HepG2 (cell line): Measurements from ENCODE around the gene FBRSL1.
A peak's percentile ranks its signal among the peaks of the same experiment; 100 is the strongest.

Experiments
- CREM ChIP-seq, 2 experiments: sonication (generic) in 1 of 2; formaldehyde crosslinking in 1 of 2; IDR thresholded peaks; 2 replicates each; pipeline versions ENCODE4 v1.4.0 to v1.6.1; 2016 to 2020; ENCODE audit warnings: antibody characterized with exemption in 1 of 2, mild to moderate bottlenecking in 1 of 2, missing genetic modification reagents in 1 of 2
- CTCF ChIP-seq: sonication (generic); formaldehyde crosslinking; IDR thresholded peaks from 2 replicates; pipeline ENCODE4 v1.5.0; 2020; ENCODE audit warnings: mild to moderate bottlenecking, missing genetic modification reagents, moderate library complexity
- MXI1 ChIP-seq: IDR thresholded peaks from 3 replicates; pipeline ENCODE4 v1.6.1; 2012; ENCODE audit warnings: low read depth, low read length, inconsistent platforms, borderline replicate concordance
- PHF21A ChIP-seq: sonication (generic); formaldehyde crosslinking; IDR thresholded peaks from 2 replicates; pipeline ENCODE4 v1.5.0; 2020; ENCODE audit warnings: mild to moderate bottlenecking, missing genetic modification reagents
- POLR2A ChIP-seq, 2 experiments: IDR thresholded peaks; 2 replicates each; pipeline ENCODE4 v1.6.1; 2011; ENCODE audit warnings: low read depth in 2 of 2, low read length in 2 of 2, mild to moderate bottlenecking in 1 of 2, moderate library complexity in 1 of 2; ENCODE audit not compliant: insufficient read depth in 1 of 2
- SIN3A ChIP-seq: IDR thresholded peaks from 2 replicates; pipeline ENCODE4 v1.6.1; 2011; ENCODE audit warnings: low read depth, mild to moderate bottlenecking, control low read depth, low read length, borderline replicate concordance
- TCF12 ChIP-seq, 2 experiments: fragments of 450-650 bp in 1 of 2; sonication (generic) in 1 of 2; formaldehyde crosslinking in 1 of 2; IDR thresholded peaks; 2 replicates each; pipeline versions ENCODE4 v1.6.1 to v1.8.0; 2017 to 2022; ENCODE audit warnings: antibody characterized with exemption in 1 of 2, mild to moderate bottlenecking in 1 of 2, missing genetic modification reagents in 1 of 2, moderate library complexity in 1 of 2
- ZNF414 ChIP-seq: sonication (generic); formaldehyde crosslinking; IDR thresholded peaks from 2 replicates; pipeline ENCODE4 v1.5.0; 2020; ENCODE audit warnings: missing genetic modification reagents
- ZNF782 ChIP-seq: sonication (generic); formaldehyde crosslinking; IDR thresholded peaks from 2 replicates; pipeline ENCODE4 v1.4.0; 2020; ENCODE audit warnings: missing genetic modification reagents, mild to moderate bottlenecking, borderline replicate concordance
- ZNF800 ChIP-seq: sonication (generic); formaldehyde crosslinking; IDR thresholded peaks from 2 replicates; pipeline ENCODE4 v1.4.0; 2020; ENCODE audit warnings: missing genetic modification reagents
- TF ChIP-seq, protein P1 (sequence below): sonication (generic); formaldehyde crosslinking; IDR thresholded peaks from 2 replicates; pipeline ENCODE4 v1.4.0; 2020; ENCODE audit warnings: missing genetic modification reagents
- TF ChIP-seq, protein P2 (sequence below): IDR thresholded peaks from 2 replicates; pipeline ENCODE4 v1.6.1; 2012; ENCODE audit warnings: inconsistent platforms

DNA sequence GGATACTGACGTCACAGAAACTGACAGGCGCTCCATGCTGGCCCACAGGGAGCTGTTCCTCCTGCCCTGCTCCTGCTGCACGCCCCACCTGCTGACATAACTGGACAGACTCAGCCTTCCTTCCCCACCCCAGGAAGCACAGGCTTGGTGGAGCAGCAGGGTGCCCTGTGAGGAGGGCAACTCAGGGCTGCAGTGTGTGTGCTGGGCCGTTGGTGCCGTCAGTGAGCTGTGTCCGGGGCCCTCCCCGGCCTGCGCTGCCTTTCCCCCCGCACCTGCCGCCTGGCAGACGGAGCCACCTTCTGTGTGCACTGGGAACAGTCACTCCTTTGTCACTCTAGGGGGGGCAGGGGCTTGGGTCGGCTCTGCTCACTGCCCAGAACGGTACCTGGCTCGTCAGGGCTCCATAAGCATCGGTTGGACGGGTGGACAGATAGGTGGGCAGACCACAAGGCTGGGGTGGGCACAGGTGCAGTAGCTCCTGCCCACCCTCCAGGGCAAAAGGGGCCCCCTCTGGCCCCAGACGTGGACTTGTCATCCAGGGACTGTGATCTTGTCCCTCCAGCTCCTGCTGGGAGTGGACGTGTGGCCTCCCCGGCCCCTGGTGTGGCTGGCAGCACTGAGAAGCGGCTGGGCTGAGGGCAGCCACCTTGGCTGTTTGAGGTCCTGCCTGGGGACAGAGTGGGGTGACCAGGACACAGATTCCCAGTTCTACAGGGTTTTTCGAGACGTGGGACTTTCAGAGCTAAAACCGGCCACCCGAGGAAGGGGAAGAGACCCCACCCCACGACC, 32.8 kb downstream of the FBRSL1 start:
- TF ChIP-seq MXI1 (no peak), CREM (IDR thresholded peaks at IDR 0.05) (no peak), CREM (CRISPR knock-in tag; IDR thresholded peaks at IDR 0.05) (no peak), ZNF800 (no peak), ZNF414 (no peak), CTCF (CRISPR knock-in tag) (peak; percentile 23; the same call in 1 of the 2 replicates), POLR2A (IDR thresholded peaks at IDR 0.05; ENCODE audit: insufficient read depth in 1 of 2, low read depth in 2 of 2, low read length in 2 of 2) (no peak), ZNF782 (CRISPR knock-in tag) (no peak), TCF12 (IDR thresholded peaks at IDR 0.05) (no peak), TCF12 (CRISPR knock-in tag; IDR thresholded peaks at IDR 0.05) (no peak), SIN3A (no peak), PHF21A (no peak)
- TF ChIP-seq, protein P1, sequence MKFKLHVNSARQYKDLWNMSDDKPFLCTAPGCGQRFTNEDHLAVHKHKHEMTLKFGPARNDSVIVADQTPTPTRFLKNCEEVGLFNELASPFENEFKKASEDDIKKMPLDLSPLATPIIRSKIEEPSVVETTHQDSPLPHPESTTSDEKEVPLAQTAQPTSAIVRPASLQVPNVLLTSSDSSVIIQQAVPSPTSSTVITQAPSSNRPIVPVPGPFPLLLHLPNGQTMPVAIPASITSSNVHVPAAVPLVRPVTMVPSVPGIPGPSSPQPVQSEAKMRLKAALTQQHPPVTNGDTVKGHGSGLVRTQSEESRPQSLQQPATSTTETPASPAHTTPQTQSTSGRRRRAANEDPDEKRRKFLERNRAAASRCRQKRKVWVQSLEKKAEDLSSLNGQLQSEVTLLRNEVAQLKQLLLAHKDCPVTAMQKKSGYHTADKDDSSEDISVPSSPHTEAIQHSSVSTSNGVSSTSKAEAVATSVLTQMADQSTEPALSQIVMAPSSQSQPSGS: no peak
- TF ChIP-seq, protein P2, sequence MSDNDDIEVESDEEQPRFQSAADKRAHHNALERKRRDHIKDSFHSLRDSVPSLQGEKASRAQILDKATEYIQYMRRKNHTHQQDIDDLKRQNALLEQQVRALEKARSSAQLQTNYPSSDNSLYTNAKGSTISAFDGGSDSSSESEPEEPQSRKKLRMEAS: no peak
